Caco-2 (cell line): Measurements from ENCODE around the gene ETV6. TPM values are rescaled to one million over a fixed set of nuclear protein-coding genes. Genes with fewer than 3 reads are reported as not detected.

ENCODE experiments used
- BruUV-seq: library from RNA; stranded (reverse); fragments of 400-500 nt; replicated peaks from 2 replicates; lab custom pipeline; 2021; lab: Mats Ljungman, UMichigan
- CTCF ChIA-PET: fragments of 300-600 bp; sonication (Branson Sonifier 250); formaldehyde crosslinking; loops from one replicate; lab custom pipeline; 2022; ENCODE audit warnings: antibody characterized with exemption; lab: Charles Lee
- POLR2A ChIA-PET: fragments of 300-600 bp; sonication (Branson Sonifier 250); formaldehyde crosslinking; loops from one replicate; lab custom pipeline; 2022; ENCODE audit warnings: antibody characterized with exemption; lab: Charles Lee
- DNase-seq, 2 experiments: peaks; one replicate each; pipeline versions ENCODE4 v3.0.0 to v3.0.0-alpha.2; 2020 to 2022
- H3K27me3 ChIP-seq: replicated peaks from 2 replicates; pipeline ENCODE4 v1.6.0; 2011; ENCODE audit warnings: low read length; ENCODE audit not compliant: control insufficient read depth, insufficient read depth
- H3K36me3 ChIP-seq: 2 replicates; pipeline ENCODE4 v1.5.1; 2011; ENCODE audit warnings: low read length; ENCODE audit not compliant: control insufficient read depth, insufficient read depth
- H3K4me1 ChIP-seq: fragments of 250-450 bp; sonication (Bioruptor Pico); 2 replicates; pipeline ENCODE4 v1.5.1; 2020; ENCODE audit warnings: mild to moderate bottlenecking
- H3K4me3 ChIP-seq: 2 replicates; pipeline ENCODE4 v1.5.1; 2011; ENCODE audit warnings: low read depth, mild to moderate bottlenecking, control low read depth, low read length
- H3K9me3 ChIP-seq: fragments of 250-450 bp; sonication (Bioruptor Pico); 2 replicates; pipeline ENCODE4 v1.5.1; 2020; ENCODE audit warnings: mild to moderate bottlenecking, moderate library complexity
- H3K27ac Mint-ChIP-seq: one replicate; pipeline ENCODE4 v1.8.0; 2022; ENCODE audit warnings: mixed read lengths; ENCODE audit not compliant: unreplicated experiment
- H3K27me3 Mint-ChIP-seq: one replicate; pipeline ENCODE4 v1.8.0; 2022; ENCODE audit warnings: mixed read lengths; ENCODE audit not compliant: insufficient read depth, unreplicated experiment
- H3K36me3 Mint-ChIP-seq: one replicate; pipeline ENCODE4 v1.8.0; 2022; ENCODE audit warnings: mild to moderate bottlenecking, mixed read lengths; ENCODE audit not compliant: insufficient read depth, unreplicated experiment
- H3K4me1 Mint-ChIP-seq: one replicate; pipeline ENCODE4 v1.8.0; 2022; ENCODE audit warnings: low read depth, mixed read lengths; ENCODE audit not compliant: unreplicated experiment
- H3K4me3 Mint-ChIP-seq: one replicate; pipeline ENCODE4 v1.8.0; 2022; ENCODE audit warnings: mild to moderate bottlenecking, moderate library complexity, mixed read lengths; ENCODE audit not compliant: unreplicated experiment
- H3K9me3 Mint-ChIP-seq: one replicate; pipeline ENCODE4 v1.8.0; 2022; ENCODE audit warnings: mixed read lengths; ENCODE audit not compliant: unreplicated experiment
- intact Hi-C: fragments of 100-400 bp; cut with micrococcal nuclease; formaldehyde crosslinking; loops from one replicate; pipeline ENCODE4 v1.10.0; 2022; ENCODE audit not compliant: unreplicated experiment
- total RNA-seq: library from RNA; stranded (reverse); gene quantifications from 2 replicates; pipeline ENCODE4 v1.2.3, GENCODE V29; 2022
- TF ChIP-seq, protein P1 (sequence below), 2 experiments: fragments of 200-600 bp in 1 of 2; IDR thresholded peaks; 1 replicate in 1 of 2; 2 replicates in 1 of 2; pipeline versions ENCODE4 v1.5.1 to v1.8.0; 2011 to 2022; ENCODE audit warnings: antibody characterized with exemption in 1 of 2, control low read depth in 1 of 2, inconsistent platforms in 1 of 2, low read depth in 1 of 2, low read length in 1 of 2, mild to moderate bottlenecking in 1 of 2, moderate library complexity in 1 of 2; ENCODE audit not compliant: insufficient read depth in 1 of 2, severe bottlenecking in 1 of 2, unreplicated experiment in 1 of 2

ETV6 gene
- total RNA-seq, 1 experiment from 2014 or later: 15.6 TPM

DNA sequence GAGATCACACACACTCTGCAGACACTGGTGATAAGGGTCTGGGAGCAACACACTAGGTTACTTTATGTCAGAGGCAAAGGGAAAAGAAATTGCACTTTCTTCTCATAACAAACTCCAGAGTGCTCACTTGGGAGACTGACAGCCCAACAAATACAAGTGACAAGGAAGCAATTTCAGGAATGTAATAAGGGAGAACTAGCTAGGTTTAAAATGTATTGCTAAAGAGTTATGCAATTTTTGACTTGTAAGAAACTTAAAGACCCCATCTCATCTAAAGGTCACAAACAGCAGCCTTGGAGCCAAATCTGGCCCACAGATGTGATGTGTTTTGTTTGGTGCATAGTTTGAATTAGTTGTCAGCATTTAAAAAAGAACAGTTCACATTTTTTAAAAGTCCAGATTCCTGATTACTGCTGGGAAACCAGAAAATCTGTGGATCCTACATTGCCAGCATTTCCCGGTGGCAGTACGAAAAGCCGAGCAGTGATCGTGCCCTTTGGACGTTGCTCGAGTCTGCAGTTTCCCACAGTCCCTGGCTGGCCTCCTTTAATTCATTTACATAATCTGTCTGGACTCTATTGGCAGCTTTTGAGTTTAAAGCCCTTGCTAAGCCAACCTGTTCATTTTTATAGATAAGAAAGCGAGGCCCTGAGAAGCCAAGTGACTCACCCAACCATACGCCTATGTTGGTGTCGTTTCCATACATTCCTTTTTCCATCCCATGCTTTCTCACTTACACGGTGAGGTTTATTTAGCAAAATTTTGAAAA is 42.0 kb upstream of the ETV6 start:
- BruUV-seq: no TSS peak
- H3K36me3 ChIP-seq: no peaks in the 10 kb centered on the region
- Mint-ChIP-seq H3K27ac (peak overlapping the region; percentile 3), H3K9me3 (no peaks in the 10 kb centered on the region), H3K4me1 (peaks cover 19% of the 10 kb centered on the region), H3K27me3 (no peaks in the 10 kb centered on the region), H3K36me3 (no peaks in the 10 kb centered on the region), H3K4me3 (peak overlapping the region; percentile 56)
- H3K27me3 ChIP-seq: no peaks in the 10 kb centered on the region
- peak; percentile 85 to 86 for DNase-seq
- no peaks in the 10 kb centered on the region for H3K9me3 ChIP-seq
- peaks cover 17% of the 10 kb centered on the region for H3K4me1 ChIP-seq
- no peak overlapping the region for H3K4me3 ChIP-seq
- POLR2A ChIA-PET: interaction anchor here (0.5 to 0.7 kb wide), 2 partner anchors 16 to 659 kb away, joined by 3 read pairs; partner anchors contain the start of gene LRP6
- intact Hi-C loops: loop anchor here (1.0 kb wide), 2 partner anchors 16 to 42 kb away; partner anchors contain the start of gene ETV6
- CTCF ChIA-PET: interaction anchor here (0.6 kb wide), 1 partner anchor 48 kb away, joined by 3 read pairs; no protein-coding TSS in a partner anchor
- TF ChIP-seq, protein P1, sequence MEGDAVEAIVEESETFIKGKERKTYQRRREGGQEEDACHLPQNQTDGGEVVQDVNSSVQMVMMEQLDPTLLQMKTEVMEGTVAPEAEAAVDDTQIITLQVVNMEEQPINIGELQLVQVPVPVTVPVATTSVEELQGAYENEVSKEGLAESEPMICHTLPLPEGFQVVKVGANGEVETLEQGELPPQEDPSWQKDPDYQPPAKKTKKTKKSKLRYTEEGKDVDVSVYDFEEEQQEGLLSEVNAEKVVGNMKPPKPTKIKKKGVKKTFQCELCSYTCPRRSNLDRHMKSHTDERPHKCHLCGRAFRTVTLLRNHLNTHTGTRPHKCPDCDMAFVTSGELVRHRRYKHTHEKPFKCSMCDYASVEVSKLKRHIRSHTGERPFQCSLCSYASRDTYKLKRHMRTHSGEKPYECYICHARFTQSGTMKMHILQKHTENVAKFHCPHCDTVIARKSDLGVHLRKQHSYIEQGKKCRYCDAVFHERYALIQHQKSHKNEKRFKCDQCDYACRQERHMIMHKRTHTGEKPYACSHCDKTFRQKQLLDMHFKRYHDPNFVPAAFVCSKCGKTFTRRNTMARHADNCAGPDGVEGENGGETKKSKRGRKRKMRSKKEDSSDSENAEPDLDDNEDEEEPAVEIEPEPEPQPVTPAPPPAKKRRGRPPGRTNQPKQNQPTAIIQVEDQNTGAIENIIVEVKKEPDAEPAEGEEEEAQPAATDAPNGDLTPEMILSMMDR (IDR thresholded peaks at IDR 0.05; ENCODE audit: insufficient read depth in 1 of 2, low read depth in 1 of 2, low read length in 1 of 2, severe bottlenecking in 1 of 2, unreplicated experiment in 1 of 2): no peak

DNA sequence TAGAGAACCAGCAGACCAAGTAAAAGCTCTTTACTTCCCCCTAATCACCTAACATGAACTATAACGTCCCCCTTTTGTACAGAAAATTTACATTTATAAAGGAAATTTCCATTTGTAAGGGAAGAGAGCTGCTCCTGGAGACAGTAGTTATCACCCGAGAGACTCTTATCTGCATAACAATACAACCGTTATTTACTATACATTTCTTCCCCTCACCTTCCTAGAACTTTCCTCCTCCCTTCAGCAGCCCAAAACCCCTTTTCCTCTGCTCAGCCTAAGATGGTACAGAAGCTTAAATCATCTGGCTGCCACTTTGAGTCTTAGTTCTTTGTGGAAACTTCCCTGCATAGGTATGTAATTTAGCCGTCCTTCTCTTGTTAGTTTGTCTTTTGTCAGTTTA is 40.4 kb upstream of the ETV6 start:
- H3K4me1 Mint-ChIP-seq: peaks cover 25% of the 10 kb centered on the region
- H3K36me3 ChIP-seq: no peaks in the 10 kb centered on the region
- TF ChIP-seq, protein P1 (IDR thresholded peaks at IDR 0.05; ENCODE audit: insufficient read depth in 1 of 2, low read depth in 1 of 2, low read length in 1 of 2, severe bottlenecking in 1 of 2, unreplicated experiment in 1 of 2): no peak
- peaks cover 17% of the 10 kb centered on the region for H3K4me1 ChIP-seq
- POLR2A ChIA-PET: no interaction called here
- CTCF ChIA-PET: no interaction called here
- H3K27ac Mint-ChIP-seq: no peak overlapping the region
- H3K27me3 Mint-ChIP-seq: no peaks in the 10 kb centered on the region
- H3K9me3 ChIP-seq: no peaks in the 10 kb centered on the region
- H3K36me3 Mint-ChIP-seq: no peaks in the 10 kb centered on the region
- no peak overlapping the region for H3K4me3 ChIP-seq
- no peaks in the 10 kb centered on the region for H3K27me3 ChIP-seq
- intact Hi-C loops: no loop called here
- H3K9me3 Mint-ChIP-seq: no peaks in the 10 kb centered on the region
- BruUV-seq: no TSS peak
- no peak for DNase-seq
- H3K4me3 Mint-ChIP-seq: no peak overlapping the region

DNA sequence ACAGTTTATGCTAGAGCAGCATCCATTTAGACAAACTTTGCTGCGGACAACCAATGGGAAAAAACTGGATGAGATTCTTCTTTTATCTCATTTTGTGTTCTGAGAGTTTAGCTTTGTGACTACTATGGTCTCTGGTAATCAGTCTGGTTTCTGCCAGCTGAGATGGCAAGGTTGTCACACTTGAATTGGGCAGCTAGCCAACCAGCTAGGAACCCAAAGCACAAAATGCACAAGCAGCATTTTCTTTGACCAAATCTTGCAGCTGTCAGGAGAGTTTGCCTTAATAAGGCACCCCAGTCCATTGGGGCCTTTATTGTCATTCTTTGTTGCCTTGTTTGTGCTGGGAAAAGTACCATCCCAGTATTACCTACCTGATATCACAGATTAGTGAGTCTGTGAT is 34.0 kb upstream of the ETV6 start:
- TF ChIP-seq, protein P1 (IDR thresholded peaks at IDR 0.05; ENCODE audit: insufficient read depth in 1 of 2, low read depth in 1 of 2, low read length in 1 of 2, severe bottlenecking in 1 of 2, unreplicated experiment in 1 of 2): no peak
- intact Hi-C loops: no loop called here
- DNase-seq: no peak
- no peaks in the 10 kb centered on the region for H3K27me3 Mint-ChIP-seq
- no peaks in the 10 kb centered on the region for H3K36me3 Mint-ChIP-seq
- no peaks in the 10 kb centered on the region for H3K27me3 ChIP-seq
- H3K4me1 ChIP-seq: no peaks in the 10 kb centered on the region
- H3K4me3 ChIP-seq: no peak overlapping the region
- CTCF ChIA-PET: no interaction called here
- BruUV-seq: no TSS peak
- no peaks in the 10 kb centered on the region for H3K36me3 ChIP-seq
- no peak overlapping the region for H3K27ac Mint-ChIP-seq
- POLR2A ChIA-PET: no interaction called here
- H3K9me3 Mint-ChIP-seq: no peaks in the 10 kb centered on the region
- no peaks in the 10 kb centered on the region for H3K9me3 ChIP-seq
- no peak overlapping the region for H3K4me3 Mint-ChIP-seq
- H3K4me1 Mint-ChIP-seq: peaks cover 11% of the 10 kb centered on the region
